Heart right ventricle (tissue), 16 donors: ENCODE results near the gene IPO9. TPM values are rescaled to one million over a fixed set of nuclear protein-coding genes. Genes with fewer than 3 reads are reported as not detected.
A peak's percentile ranks its signal among the peaks of the same experiment; 100 is the strongest.

Experiments used
- ATAC-seq, 8 donors: fragments of 200-7000 bp; cut with Tn5 transposase; one replicate each; pipeline ENCODE4 v1.9.1; 2020; ENCODE audit warnings: mild to moderate bottlenecking in 8 of 8, moderate library complexity in 8 of 8, moderate number of reproducible peaks in 1 of 8
- DNase-seq, 2 donors: peaks; one replicate each; pipeline ENCODE4 v3.0.0-alpha.2; 2020
- H3K27ac ChIP-seq, 10 donors: fragments of 200-600 bp; sonication (generic) in 2 of 10; one replicate each; pipeline versions ENCODE4 v1.5.0 to v1.8.0; 2020 to 2022; ENCODE audit warnings: mild to moderate bottlenecking in 3 of 10
- H3K27me3 ChIP-seq, 7 donors: fragments of 200-600 bp; one replicate each; pipeline ENCODE4 v1.8.0; 2021 to 2022; ENCODE audit warnings: mild to moderate bottlenecking in 2 of 7
- H3K36me3 ChIP-seq, 9 donors: fragments of 200-600 bp; sonication (generic) in 1 of 9; one replicate each; pipeline versions ENCODE4 v1.5.0 to v1.8.0; 2020 to 2022; ENCODE audit warnings: mild to moderate bottlenecking in 2 of 9
- H3K4me1 ChIP-seq, 9 donors: fragments of 200-600 bp; sonication (generic) in 1 of 9; one replicate each; pipeline versions ENCODE4 v1.5.0 to v1.8.0; 2020 to 2022; ENCODE audit warnings: mild to moderate bottlenecking in 4 of 9
- H3K4me3 ChIP-seq, 10 donors: fragments of 200-600 bp; sonication (generic) in 2 of 10; one replicate each; pipeline versions ENCODE4 v1.5.0 to v1.8.0; 2020 to 2022; ENCODE audit warnings: mild to moderate bottlenecking in 7 of 10, moderate library complexity in 2 of 10
- H3K9me3 ChIP-seq, 11 donors: fragments of 200-600 bp in 10 of 11; sonication (generic) in 2 of 11; one replicate each; pipeline versions ENCODE4 v1.5.0 to v1.8.0; 2013 to 2022; ENCODE audit warnings: mild to moderate bottlenecking in 2 of 11, control low read depth in 1 of 11, moderate library complexity in 1 of 11
- CTCF ChIP-seq, 9 donors: fragments of 200-600 bp; sonication (generic) in 2 of 9; IDR thresholded peaks; one replicate each; pipeline versions ENCODE4 v1.5.0 to v1.8.0; 2021 to 2022; ENCODE audit warnings: antibody characterized with exemption in 9 of 9, mild to moderate bottlenecking in 5 of 9, moderate library complexity in 1 of 9
- WGBS, 2 donors: extraction: QIAGEN DNeasy Blood & Tissue Kit; methylation state at CpG; one replicate each; pipeline ENCODE4 v1.1.7; 2013; ENCODE audit warnings: inconsistent platforms in 1 of 2; 5-methylcytosine and 5-hydroxymethylcytosine counted together
- intact Hi-C, 10 donors: fragments of 100-400 bp; cut with DNase I; formaldehyde crosslinking; loops; one replicate each; pipeline versions ENCODE4 v1.11.1 to v1.14.2; 2022
- polyA plus RNA-seq, 2 donors: library from polyadenylated mRNA; stranded (reverse); fragments of 200-250 nt; gene quantifications; one replicate each; pipeline ENCODE4 v1.2.3, GENCODE V29; 2013
- total RNA-seq, 10 donors: library from RNA; stranded (reverse); fragmentation: NEBNext Ultra II Directional in 3 of 10; extraction: Animal tissue kit (Norgen Biotek cat#: 25700) in 3 of 10; gene quantifications; one replicate each; pipeline versions ENCODE4 v1.2.1 to v1.2.4, GENCODE V29; 2021 to 2023
- donor health status: Arrhythmogenic right ventricular cardiomyopathy.
- donor health status: ischemic (EF 13 %, LVEDD 7.1; RV severe dilation, severe dysfunction).
- donor health status: healthy with polysubstance abuse.
- donor health status: DM: no; HTN: yes; CAD: no.
- donor health status: DM: no; HTN: no; CAD: no.
- donor health status: ischemic (EF 25% LVEDD 6.9; RV normal size, moderate dysfunction).
- donor health status: ischemic (EF 25% LVEDD 5.7; RV mildly dilated, moderate dysfunction).
- donor health status: healthy.
- donor health status: DM: yes; HTN: yes; CAD: no.
- donor health status: Ischemic cardiomyopathy.
- donor health status: ischemic (EF 35%, LVEDD 5.7; RV mildly dilated, moderate dysfunction).
- donor health status: nonischemic (EF 11% LVEDD 7.7; RV severe dilation, severe dysfunction).
- donor health status: DM: yes; HTN: yes; CAD: no.
- donor health status: PGD.
- donor health status: ischemic (EF 29% LVEDD 5.4; RV normal size, mild dysfunction).
- donor health status: nonischemic (EF 23%, LVEDD 6.1; RV moderate dilation, normal function).

The IPO9 gene
- total and polyA plus RNA-seq, 12 donors, result 12.0 to 31.4 (median 26.5) TPM

GRCh38 chr1:201793306-201793925, 35.5 kb upstream of the IPO9 start:
- Histone ChIP-seq H3K27me3 (no peaks in the 10 kb centered on the region), H3K27ac (peak overlapping the region in 8 of 10 donors; percentile 15 to 94 (median 80)), H3K36me3 (peaks cover 0 to 100% (median 75%) of the 10 kb centered on the region in 9 donors), H3K4me3 (no peak overlapping the region), H3K9me3 (peaks cover 0 to 3% (median 0%) of the 10 kb centered on the region in 11 donors), H3K4me1 (peaks cover 38 to 68% (median 50%) of the 10 kb centered on the region in 9 donors)
- DNase-seq (no peak), ATAC-seq (no peak)
- 66 to 69% methylated on average over 11 of the region's 11 CpGs for WGBS, 2 donors
- peak in 2 of 9 donors; percentile 6 to 15 for TF ChIP-seq CTCF (IDR thresholded peaks at IDR 0.05)
- intact Hi-C loops, result loop anchor here (1.0 to 5.0 kb wide), 11 partner anchors 51 to 263 kb away; no protein-coding TSS in a partner anchor

GRCh38 chr1:201795066-201795465, 33.9 kb upstream of the IPO9 start:
- Histone ChIP-seq H3K4me3 (no peak overlapping the region), H3K27ac (peak overlapping the region in 6 of 10 donors; percentile 2 to 94 (median 18)), H3K27me3 (no peaks in the 10 kb centered on the region), H3K9me3 (peaks cover 0 to 3% (median 0%) of the 10 kb centered on the region in 11 donors), H3K36me3 (peaks cover 0 to 100% (median 69%) of the 10 kb centered on the region in 9 donors), H3K4me1 (peaks cover 29 to 51% (median 35%) of the 10 kb centered on the region in 9 donors)
- TF ChIP-seq CTCF (IDR thresholded peaks at IDR 0.05), result peak in 8 of 9 donors; percentile 15 to 49 (median 40)
- DNase-seq (no peak), ATAC-seq (no peak)
- 58 to 66% methylated on average over 3 of the region's 3 CpGs for WGBS, 2 donors
- intact Hi-C loops, result loop anchor here in 2 of 10 donors (1.0 to 2.0 kb wide), 2 partner anchors 236 to 264 kb away; no protein-coding TSS in a partner anchor

GRCh38 chr1:201800246-201800645, 28.7 kb upstream of the IPO9 start:
- no peak for DNase-seq
- intact Hi-C loops, result no loop called here
- no peak overlapping the region for H3K4me3 ChIP-seq
- no peak overlapping the region for H3K27ac ChIP-seq
- H3K9me3 ChIP-seq, result peaks cover 0 to 3% (median 0%) of the 10 kb centered on the region in 11 donors
- H3K4me1 ChIP-seq, result peaks cover 0 to 4% (median 0%) of the 10 kb centered on the region in 9 donors
- no peak for TF ChIP-seq CTCF (IDR thresholded peaks at IDR 0.05)
- no peak for ATAC-seq
- no peaks in the 10 kb centered on the region for H3K27me3 ChIP-seq
- H3K36me3 ChIP-seq, result peaks cover 0 to 100% (median 80%) of the 10 kb centered on the region in 9 donors

DNA sequence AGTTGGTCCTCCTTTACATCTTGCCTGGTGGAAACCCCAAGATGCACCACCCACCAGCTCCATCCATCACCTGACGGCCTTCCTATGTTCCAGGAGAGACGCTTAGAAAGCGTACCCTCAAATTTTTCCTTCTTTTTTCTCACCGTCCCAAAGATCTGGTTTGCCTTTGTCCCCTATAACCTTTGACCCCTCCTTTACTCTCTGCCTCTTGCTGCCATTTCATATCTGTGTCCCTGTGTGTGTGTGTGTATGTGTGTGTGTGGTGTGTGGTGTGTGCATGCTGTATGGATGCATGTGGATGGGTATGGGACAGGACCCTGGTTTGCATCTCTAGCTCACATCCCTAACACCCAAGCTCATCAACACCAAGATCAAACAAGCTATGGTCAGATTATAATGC, 22.2 kb upstream of the IPO9 start:
- Histone ChIP-seq H3K36me3 (peaks cover 3 to 100% (median 94%) of the 10 kb centered on the region in 9 donors), H3K9me3 (no peaks in the 10 kb centered on the region), H3K27ac (peak overlapping the region in 1 of 10 donors; percentile 41), H3K27me3 (no peaks in the 10 kb centered on the region), H3K4me3 (no peak overlapping the region), H3K4me1 (peaks cover 0 to 13% (median 3%) of the 10 kb centered on the region in 9 donors)
- intact Hi-C loops, result no loop called here
- 93% methylated on average over 4 of the region's 4 CpGs for WGBS, 2 donors
- TF ChIP-seq CTCF (IDR thresholded peaks at IDR 0.05), result no peak
- no peak for ATAC-seq
- no peak for DNase-seq
